Fibroblast of skin of back (primary cell): ENCODE data around the gene IL25.
A peak's percentile ranks its signal among the peaks of the same experiment; 100 is the strongest.

ENCODE experiments used
- DNase-seq: peaks from one replicate; pipeline ENCODE4 v3.0.0-alpha.2; 2013

IL25 gene

GRCh38 chr14:23354990-23355389, 17.6 kb upstream of the IL25 start:
- no peak for DNase-seq

GRCh38 chr14:23355871-23356435, 16.7 kb upstream of the IL25 start:
- DNase-seq: no peak

- DNase-seq: no peak
Observed at GRCh38 chr14:23356662-23357061, 15.9 kb upstream of the IL25 start.

DNA sequence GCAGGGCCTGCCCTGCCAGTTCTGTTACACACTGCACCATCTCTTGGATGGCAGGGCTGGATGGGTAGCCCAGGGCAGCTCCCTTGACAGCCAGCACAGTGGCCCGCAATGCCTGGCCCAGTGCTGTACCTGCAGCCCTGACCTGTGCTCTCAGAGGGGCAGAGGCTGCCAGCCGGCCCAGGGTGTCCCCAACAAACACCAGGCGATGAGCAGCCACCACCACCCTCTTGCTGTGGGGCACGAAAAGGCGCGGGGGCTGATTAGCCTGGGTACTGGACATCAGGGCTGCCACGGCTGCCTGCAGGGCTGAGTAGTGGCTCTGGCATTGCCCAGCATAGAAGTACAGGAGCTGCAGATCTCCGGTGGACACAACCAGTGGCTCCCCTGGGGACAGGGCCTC, 15.3 kb upstream of the IL25 start:
- DNase-seq: no peak

- no peak for DNase-seq
Observed at GRCh38 chr14:23358042-23358441, 14.6 kb upstream of the IL25 start.

GRCh38 chr14:23358553-23359166, 13.9 kb upstream of the IL25 start:
- no peak for DNase-seq

DNA sequence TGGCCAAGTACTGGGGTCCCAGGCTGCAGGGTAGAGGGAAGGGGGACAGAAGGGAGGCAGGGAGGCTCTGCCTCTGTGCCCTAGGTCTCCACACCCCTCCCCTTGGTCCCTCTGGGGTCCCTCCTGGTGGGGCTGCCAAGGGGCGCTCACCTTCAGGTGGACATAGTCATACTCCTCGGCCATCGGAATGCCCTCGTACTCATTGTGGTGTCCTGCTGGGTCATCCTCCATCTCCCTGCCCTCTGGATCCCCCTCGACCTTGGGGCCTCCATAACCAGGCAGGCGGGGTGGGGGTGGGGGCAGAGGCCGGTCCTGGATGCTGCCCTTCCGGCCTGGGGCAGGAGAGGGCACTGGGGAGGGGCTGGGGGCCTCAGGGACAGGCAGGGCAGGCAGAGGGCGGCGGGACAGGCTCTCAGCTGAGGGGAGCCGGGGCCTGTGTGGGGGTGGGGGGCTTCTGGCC, 13.4 kb upstream of the IL25 start:
- no peak for DNase-seq

- no peak for DNase-seq
Observed at GRCh38 chr14:23359722-23360447, 12.7 kb upstream of the IL25 start.

- DNase-seq: no peak
Observed at GRCh38 chr14:23360496-23360895, 12.1 kb upstream of the IL25 start.

DNA sequence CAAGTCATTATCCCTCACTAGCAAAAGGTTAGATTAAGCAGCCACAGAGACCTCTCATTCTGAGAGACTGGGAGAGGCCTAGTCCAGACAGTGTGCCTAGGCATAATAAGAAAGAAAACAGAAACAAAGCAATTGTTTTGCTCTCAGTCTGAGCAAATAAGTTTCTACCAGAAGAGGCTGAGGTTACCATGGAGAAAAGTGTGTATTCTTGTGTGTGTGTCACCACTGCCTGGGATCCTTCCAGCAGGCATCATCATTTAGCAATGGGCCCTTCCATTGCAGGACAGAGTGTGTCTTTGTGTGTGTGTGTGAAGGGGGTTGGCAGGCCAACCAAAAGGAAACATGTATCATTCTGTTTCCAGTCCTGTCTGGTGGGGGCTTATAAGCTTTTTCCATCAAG, 11.3 kb upstream of the IL25 start:
- peak; percentile 40 for DNase-seq

GRCh38 chr14:23361763-23362162, 10.8 kb upstream of the IL25 start:
- no peak for DNase-seq

GRCh38 chr14:23362200-23362599, 10.4 kb upstream of the IL25 start:
- DNase-seq: peak; percentile 16

DNA sequence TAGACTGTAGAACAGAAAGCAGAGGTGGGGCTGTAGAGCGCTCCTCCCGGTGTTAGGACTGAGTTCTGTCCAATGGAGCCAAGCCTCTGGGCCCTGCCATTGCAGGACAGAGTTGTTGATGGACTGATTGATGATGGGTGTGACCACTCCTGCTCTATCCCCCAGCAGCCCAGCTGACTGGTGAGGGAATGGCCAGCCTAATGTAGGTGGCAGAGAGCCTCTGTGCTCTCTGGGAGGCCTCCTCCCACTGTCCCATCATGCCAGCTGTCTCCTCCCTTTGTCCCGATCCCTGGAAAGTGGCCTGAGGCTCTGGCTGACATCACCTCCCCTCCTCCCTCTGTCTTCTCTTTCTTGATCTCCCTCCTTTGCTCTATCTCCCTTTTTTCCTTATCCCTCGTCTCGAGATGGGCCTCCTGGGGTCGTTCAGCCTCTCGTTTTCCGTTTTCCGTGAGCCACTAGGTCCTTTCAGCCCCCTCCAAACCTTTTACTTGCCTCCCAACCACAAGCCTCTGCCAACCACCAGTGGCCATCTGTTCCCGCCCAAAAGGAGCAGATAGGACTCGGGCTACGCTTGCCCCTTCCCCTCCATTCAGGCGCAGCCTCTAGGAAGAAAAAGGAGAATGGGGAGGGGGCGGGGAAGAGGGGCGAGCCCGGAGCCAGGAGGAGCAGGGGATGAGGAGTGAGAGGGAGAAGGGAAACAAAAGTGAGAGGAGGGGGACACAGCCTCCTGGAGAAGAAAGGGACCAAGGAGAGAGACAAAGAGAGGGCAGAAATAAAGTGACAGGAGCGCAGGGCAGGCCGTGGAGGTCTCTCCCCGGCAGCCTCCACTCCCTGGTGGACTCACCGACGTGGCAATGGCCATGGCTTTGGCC, 8.2 kb upstream of the IL25 start:
- peak; percentile 69 for DNase-seq

DNA sequence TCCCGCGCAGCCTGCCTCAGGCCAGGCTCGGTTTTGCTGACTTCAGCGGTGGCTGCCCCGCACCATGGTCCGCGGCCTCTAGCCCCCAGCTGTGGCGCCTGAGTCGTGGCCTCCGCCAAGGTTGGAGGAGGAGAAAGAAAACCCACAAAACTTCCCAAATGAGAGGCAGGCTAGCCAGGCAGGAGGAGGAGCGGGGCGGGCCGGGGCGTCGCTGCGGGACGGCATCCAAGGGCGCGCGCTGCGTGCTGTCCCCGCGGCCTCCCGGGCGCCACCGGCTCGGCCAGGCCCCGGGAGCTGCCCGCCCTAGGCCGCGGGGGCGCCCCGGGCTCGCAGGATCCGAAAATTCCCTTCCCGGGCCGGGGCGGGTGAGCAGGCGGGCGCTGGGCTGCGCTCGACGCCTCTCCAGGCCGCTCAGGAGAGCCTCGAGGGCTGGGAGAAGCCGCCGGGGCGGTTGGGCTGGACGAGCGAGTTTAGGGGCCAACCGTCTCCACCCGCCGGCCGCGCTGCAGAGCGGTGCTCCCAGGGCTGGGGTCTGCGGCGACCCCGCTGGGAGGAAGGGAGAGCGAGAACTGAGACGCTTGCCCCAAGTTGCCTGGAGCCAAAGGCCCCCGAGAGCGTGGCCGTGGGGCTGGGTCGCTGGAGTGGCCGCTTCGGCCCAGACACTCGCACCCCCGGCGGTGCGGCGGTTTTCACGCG, 7.4 kb upstream of the IL25 start, which contains the start of gene EFS:
Gene EFS, minus strand, starts transcription at position 137 of the 696 bp plus-strand sequence. CDS start 147 bp downstream, outside the sequence.
- DNase-seq: peak; percentile 46

- peak; percentile 83 for DNase-seq
Observed at GRCh38 chr14:23365732-23366425, 6.7 kb upstream of the IL25 start.

GRCh38 chr14:23366426-23366921, 6.1 kb upstream of the IL25 start:
- DNase-seq: peak; percentile 77

DNA sequence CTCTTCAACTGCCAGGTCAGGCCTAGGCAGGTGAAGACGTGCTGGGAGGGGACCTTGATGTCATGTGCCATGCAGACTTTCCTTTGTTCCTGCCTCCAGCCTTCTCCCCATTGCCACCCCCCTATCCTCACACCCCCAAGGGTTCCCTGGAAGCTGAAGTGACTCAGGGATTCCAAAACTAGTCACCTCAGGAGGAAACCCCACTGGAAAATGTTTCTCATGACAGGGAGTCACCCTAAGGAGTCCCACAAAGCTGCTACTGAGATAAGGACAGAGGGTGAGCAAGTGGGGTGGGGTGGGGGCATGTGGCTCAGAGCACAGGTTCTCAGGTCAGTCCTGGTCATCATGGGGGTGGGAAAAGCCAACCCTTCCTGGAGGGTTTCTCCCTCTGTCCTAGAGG, 2.4 kb upstream of the IL25 start:
- DNase-seq: no peak

- no peak for DNase-seq
Observed at GRCh38 chr14:23371865-23372264, 744 bp upstream of the IL25 start.

DNA sequence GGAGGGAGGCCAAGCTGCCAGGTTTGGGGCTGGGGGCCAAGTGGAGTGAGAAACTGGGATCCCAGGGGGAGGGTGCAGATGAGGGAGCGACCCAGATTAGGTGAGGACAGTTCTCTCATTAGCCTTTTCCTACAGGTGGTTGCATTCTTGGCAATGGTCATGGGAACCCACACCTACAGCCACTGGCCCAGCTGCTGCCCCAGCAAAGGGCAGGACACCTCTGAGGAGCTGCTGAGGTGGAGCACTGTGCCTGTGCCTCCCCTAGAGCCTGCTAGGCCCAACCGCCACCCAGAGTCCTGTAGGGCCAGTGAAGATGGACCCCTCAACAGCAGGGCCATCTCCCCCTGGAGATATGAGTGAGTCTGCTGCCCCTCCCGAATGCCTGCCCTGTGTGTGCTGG, 432 bp downstream of the IL25 start:
- DNase-seq: no peak

- DNase-seq: no peak
Observed at GRCh38 chr14:23375527-23376251, 3.1 kb downstream of the IL25 start.
